Prostate gland (tissue), 2 donors: ENCODE results near the gene KIAA1755. TPM values are rescaled to one million over a fixed set of nuclear protein-coding genes. Genes with fewer than 3 reads are reported as not detected.

Experiments
- DNase-seq: peaks from one replicate; pipeline ENCODE4 v3.0.0-alpha.2; 2019; ENCODE audit warnings: low spot score
- H3K27ac ChIP-seq, 2 donors: fragments of 200-600 bp; sonication (generic); 2 replicates each; pipeline ENCODE4 v1.5.1; 2017 to 2019
- H3K27me3 ChIP-seq: fragments of 200-600 bp; sonication (generic); replicated peaks from 2 replicates; pipeline ENCODE4 v1.5.1; 2019; ENCODE audit not compliant: insufficient read depth
- H3K36me3 ChIP-seq, 2 donors: fragments of 200-600 bp; sonication (generic); 1 replicate in 1 of 2; 2 replicates in 1 of 2; pipeline versions ENCODE4 v1.5.1 to v1.8.1; 2017 to 2019
- H3K4me1 ChIP-seq: fragments of 200-600 bp; sonication (generic); replicated peaks from 2 replicates; pipeline ENCODE4 v1.5.1; 2019
- H3K4me3 ChIP-seq, 2 donors: fragments of 200-600 bp; sonication (generic); 2 replicates each; pipeline ENCODE4 v1.5.1; 2017 to 2019
- H3K9me3 ChIP-seq: fragments of 200-600 bp; sonication (generic); 2 replicates; pipeline ENCODE4 v1.5.1; 2017
- POLR2A ChIP-seq: fragments of 450-650 bp; IDR thresholded peaks from one replicate; pipeline ENCODE4 v1.6.1; 2016; ENCODE audit warnings: antibody characterized with exemption, mild to moderate bottlenecking
- POLR2AphosphoS5 ChIP-seq: sonication (generic); formaldehyde crosslinking; IDR thresholded peaks from one replicate; pipeline ENCODE4 v1.6.1; 2017; ENCODE audit warnings: antibody characterized with exemption
- WGBS: methylation state at CpG from one replicate; pipeline ENCODE4 v1.1.5; 2018; 5-methylcytosine and 5-hydroxymethylcytosine counted together
- intact Hi-C: fragments of 100-400 bp; cut with DNase I; formaldehyde crosslinking; loops from one replicate; pipeline ENCODE4 v1.14.2; 2022
- total RNA-seq, 2 donors: library from RNA; depleted of rRNA; stranded (reverse); fragments of >200 nt; gene quantifications; one replicate each; pipeline ENCODE4 v1.1.0, GENCODE V29; 2016
- TF ChIP-seq, protein P1 (sequence below), 4 experiments: fragments of 200-600 bp in 2 of 4; fragments of 450-650 bp in 2 of 4; sonication (generic) in 2 of 4; IDR thresholded peaks; 1 replicate in 3 of 4; 2 replicates in 1 of 4; pipeline ENCODE4 v1.5.1; 2016 to 2019; ENCODE audit warnings: antibody characterized with exemption in 4 of 4, mild to moderate bottlenecking in 2 of 4, moderate library complexity in 2 of 4

Gene KIAA1755
- total RNA-seq, 2 donors from 2014 or later, result 5.0 to 10.8 TPM

DNA sequence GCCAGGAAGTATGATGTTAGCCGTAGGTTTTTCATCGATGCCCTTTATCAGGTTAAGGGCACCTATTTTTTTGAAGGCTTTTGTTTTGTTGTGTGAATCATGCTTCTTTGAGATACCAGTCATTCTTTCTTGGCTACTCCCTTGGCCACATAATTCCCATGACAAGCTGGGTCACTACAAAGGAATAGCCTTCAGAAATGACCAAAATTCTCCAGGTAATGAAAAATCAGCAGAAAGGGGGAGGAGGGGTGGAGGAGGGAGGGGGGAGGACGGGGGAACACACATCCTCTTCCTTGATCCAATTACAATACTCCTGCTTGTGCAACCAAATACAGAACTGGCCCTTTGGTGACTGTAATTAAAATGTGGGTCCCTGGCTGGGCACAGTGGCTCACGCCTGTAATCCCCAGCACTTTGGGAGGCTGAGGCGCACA lies 73.7 kb downstream of the KIAA1755 start:
- Histone ChIP-seq H3K36me3 (no peaks in the 10 kb centered on the region), H3K4me3 (no peak overlapping the region), H3K9me3 (no peaks in the 10 kb centered on the region), H3K27ac (no peak overlapping the region), H3K4me1 (no peaks in the 10 kb centered on the region), H3K27me3 (no peaks in the 10 kb centered on the region)
- TF ChIP-seq, protein P1, sequence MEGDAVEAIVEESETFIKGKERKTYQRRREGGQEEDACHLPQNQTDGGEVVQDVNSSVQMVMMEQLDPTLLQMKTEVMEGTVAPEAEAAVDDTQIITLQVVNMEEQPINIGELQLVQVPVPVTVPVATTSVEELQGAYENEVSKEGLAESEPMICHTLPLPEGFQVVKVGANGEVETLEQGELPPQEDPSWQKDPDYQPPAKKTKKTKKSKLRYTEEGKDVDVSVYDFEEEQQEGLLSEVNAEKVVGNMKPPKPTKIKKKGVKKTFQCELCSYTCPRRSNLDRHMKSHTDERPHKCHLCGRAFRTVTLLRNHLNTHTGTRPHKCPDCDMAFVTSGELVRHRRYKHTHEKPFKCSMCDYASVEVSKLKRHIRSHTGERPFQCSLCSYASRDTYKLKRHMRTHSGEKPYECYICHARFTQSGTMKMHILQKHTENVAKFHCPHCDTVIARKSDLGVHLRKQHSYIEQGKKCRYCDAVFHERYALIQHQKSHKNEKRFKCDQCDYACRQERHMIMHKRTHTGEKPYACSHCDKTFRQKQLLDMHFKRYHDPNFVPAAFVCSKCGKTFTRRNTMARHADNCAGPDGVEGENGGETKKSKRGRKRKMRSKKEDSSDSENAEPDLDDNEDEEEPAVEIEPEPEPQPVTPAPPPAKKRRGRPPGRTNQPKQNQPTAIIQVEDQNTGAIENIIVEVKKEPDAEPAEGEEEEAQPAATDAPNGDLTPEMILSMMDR (IDR thresholded peaks at IDR 0.05), result no peak
- TF ChIP-seq POLR2AphosphoS5 (no peak), POLR2A (no peak)
- no peak for DNase-seq
- 71% methylated on average over 5 of the region's 5 CpGs for WGBS
- intact Hi-C loops, result no loop called here

DNA sequence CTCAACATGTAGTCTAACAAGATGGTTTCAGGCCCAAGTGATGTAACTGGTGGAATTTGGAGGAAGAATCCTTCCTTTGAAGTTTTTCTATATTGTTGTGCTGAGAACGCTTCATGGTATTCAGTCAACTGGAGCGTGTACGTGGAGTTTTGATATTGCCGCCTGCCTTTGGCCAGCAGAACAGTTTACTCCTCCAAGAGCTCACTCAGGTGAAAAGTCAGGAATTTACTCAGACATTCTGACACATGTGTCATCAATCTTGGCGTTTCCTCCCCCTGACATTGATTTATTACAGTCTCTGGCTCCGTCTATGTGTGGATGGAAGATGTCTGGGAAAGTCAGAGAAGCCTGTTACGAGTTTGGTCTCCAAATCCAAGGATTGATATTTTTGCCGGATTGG lies 76.4 kb downstream of the KIAA1755 start:
- no peak for DNase-seq
- WGBS, result 42% methylated on average over 8 of the region's 8 CpGs
- TF ChIP-seq POLR2A, result no peak
- TF ChIP-seq, protein P1 (IDR thresholded peaks at IDR 0.05), result no peak
- no peak for TF ChIP-seq POLR2AphosphoS5

DNA sequence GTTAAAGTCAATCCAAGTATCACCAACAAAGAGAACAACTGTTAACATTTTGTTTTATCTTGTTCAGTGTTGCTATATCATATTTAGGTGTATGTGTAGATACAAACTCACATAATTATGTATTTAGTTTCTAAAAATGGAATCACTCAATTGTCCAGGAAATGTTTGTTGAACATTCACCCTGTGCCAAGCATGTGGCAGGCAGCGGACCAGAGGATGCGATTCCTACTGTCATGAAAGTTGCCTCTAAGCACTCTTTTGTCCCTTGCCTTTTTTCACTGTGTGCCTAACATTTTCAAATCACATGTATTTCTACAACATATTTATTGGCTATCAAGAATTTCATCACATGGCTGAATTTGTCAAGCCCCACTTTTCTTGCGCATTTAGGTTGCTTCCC lies 78.6 kb downstream of the KIAA1755 start:
- no peak overlapping the region for H3K27ac ChIP-seq
- WGBS, result 91% methylated on average over 3 of the region's 3 CpGs
- no peaks in the 10 kb centered on the region for H3K36me3 ChIP-seq
- no peaks in the 10 kb centered on the region for H3K4me1 ChIP-seq
- TF ChIP-seq, protein P1 (IDR thresholded peaks at IDR 0.05), result no peak
- no peak for TF ChIP-seq POLR2AphosphoS5
- no peak for TF ChIP-seq POLR2A
- H3K9me3 ChIP-seq, result no peaks in the 10 kb centered on the region
- no peak for DNase-seq
- no peak overlapping the region for H3K4me3 ChIP-seq
- no peaks in the 10 kb centered on the region for H3K27me3 ChIP-seq
- intact Hi-C loops, result no loop called here

More for the DNA sequence above, 76.4 kb downstream of the KIAA1755 start:
- intact Hi-C loops, result no loop called here
- no peak overlapping the region for H3K4me3 ChIP-seq
- H3K4me1 ChIP-seq, result no peaks in the 10 kb centered on the region
- no peak overlapping the region for H3K27ac ChIP-seq
- no peaks in the 10 kb centered on the region for H3K27me3 ChIP-seq
- no peaks in the 10 kb centered on the region for H3K36me3 ChIP-seq
- H3K9me3 ChIP-seq, result no peaks in the 10 kb centered on the region

DNA sequence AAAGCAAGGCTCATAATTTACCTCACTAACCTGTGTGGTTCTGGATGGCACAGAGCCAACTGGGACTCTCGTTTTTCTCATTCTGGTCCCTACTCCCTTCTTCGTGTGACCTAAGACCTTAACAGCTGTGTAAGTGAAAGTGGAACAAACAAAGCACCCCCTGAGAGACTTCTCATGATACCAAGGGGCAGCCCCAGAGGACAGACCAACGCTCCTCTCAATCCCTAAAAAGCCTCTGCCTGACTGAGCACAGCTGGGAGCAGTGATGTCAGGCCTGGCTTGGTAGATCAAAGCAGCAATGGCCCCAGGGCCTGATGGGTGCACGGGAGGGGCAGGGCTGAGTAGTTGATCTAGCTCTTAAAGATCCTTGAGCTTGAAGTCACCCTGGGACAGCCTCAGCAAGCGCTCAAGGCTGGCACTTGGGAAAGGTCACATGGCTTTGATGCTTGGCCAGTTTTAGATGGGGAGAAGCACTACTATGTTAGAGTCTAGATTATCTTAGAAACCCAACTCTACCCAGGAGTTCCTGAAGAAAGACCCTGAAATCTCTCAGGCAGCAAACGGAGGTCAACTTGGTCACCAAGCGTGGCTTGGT lies 79.2 kb downstream of the KIAA1755 start:
- 91% methylated on average over 7 of the region's 7 CpGs for WGBS
- no peaks in the 10 kb centered on the region for H3K36me3 ChIP-seq
- intact Hi-C loops, result no loop called here
- H3K27ac ChIP-seq, result no peak overlapping the region
- no peaks in the 10 kb centered on the region for H3K9me3 ChIP-seq
- TF ChIP-seq, protein P1 (IDR thresholded peaks at IDR 0.05), result no peak
- TF ChIP-seq POLR2AphosphoS5, result no peak
- no peak for TF ChIP-seq POLR2A
- H3K4me1 ChIP-seq, result no peaks in the 10 kb centered on the region
- H3K27me3 ChIP-seq, result no peaks in the 10 kb centered on the region
- no peak overlapping the region for H3K4me3 ChIP-seq
- no peak for DNase-seq

DNA sequence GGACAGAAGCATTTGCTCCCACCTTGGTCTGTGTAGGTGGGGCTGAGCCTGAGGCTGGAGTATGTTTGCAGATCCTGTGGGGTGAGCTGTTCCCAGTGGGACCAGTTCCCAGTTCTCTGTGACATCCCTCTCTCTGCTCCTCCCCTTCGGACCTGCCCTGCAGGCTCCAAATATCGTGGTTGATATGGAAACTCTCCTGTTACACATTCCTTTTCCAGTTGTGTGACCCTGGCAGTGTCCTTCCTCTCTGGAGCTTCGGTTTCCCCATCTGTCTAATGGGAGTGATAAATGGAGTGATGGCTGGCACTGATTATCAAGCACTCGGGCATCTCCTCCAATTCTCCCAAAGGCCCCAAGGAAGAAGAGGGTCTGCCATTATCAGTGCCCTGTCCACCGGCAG lies 79.8 kb downstream of the KIAA1755 start:
- Histone ChIP-seq H3K4me3 (no peak overlapping the region), H3K36me3 (no peaks in the 10 kb centered on the region), H3K27ac (no peak overlapping the region), H3K9me3 (no peaks in the 10 kb centered on the region), H3K27me3 (no peaks in the 10 kb centered on the region), H3K4me1 (no peaks in the 10 kb centered on the region)
- 76% methylated on average over 5 of the region's 5 CpGs for WGBS
- TF ChIP-seq POLR2AphosphoS5, result no peak
- TF ChIP-seq POLR2A, result no peak
- TF ChIP-seq, protein P1 (IDR thresholded peaks at IDR 0.05), result no peak
- intact Hi-C loops, result no loop called here
- DNase-seq, result no peak
